ENCODE data around the gene TTC9C.
"Not testable (repeated sequence)": the region's sequence is repeated elsewhere in the genome, so short reads cannot be mapped to it uniquely, and the experiment has no call there.

GRCh38 chr11:62693624-62694023 is 34.7 kb upstream of the TTC9C start:
- not testable (repeated sequence) for TF ChIP-seq EZH2phosphoT487 (IDR thresholded peaks at IDR 0.05; ENCODE audit: borderline replicate concordance, low read length); CTCF (IDR thresholded peaks at IDR 0.05; ENCODE audit: low read depth, low read length, poor library complexity, severe bottlenecking)
